C4-2B (cell line): Measurements from ENCODE around the gene EXPH5.

Experiments used
- CTCF ChIP-seq: fragments of 450-650 bp; conservative IDR thresholded peaks from 2 replicates; pipeline ENCODE4 v1.5.1; 2017; ENCODE audit warnings: mild to moderate bottlenecking
- ZFX ChIP-seq: fragments of 450-650 bp; IDR thresholded peaks from 2 replicates; pipeline ENCODE4 v1.6.1; 2017

GRCh38 chr11:108559340-108559739, 34.2 kb downstream of the EXPH5 start:
- no peak for TF ChIP-seq CTCF
- TF ChIP-seq ZFX, result no peak
